HEK293 (cell line): ENCODE measurements around the gene BMP6.
A peak's percentile ranks its signal among the peaks of the same experiment; 100 is the strongest.

Source experiments
- CTCF ChIA-PET: fragments of 350-600 bp; formaldehyde crosslinking; extraction: SDS; loops from one replicate; lab custom pipeline; 2021; ENCODE audit warnings: antibody characterized with exemption; lab: Yijun Ruan, JAX
- POLR2A ChIA-PET: fragments of 300-600 bp; formaldehyde crosslinking; extraction: SDS; loops from one replicate; lab custom pipeline; 2020; ENCODE audit warnings: antibody characterized with exemption, inconsistent platforms; lab: Yijun Ruan, JAX
- H3K27ac ChIP-seq: fragments of 200-500 bp; sonication (Bioruptor generic); 2 replicates; pipeline ENCODE4 v1.5.1; 2014; ENCODE audit warnings: low read depth, low read length, control low read depth, inconsistent platforms; ENCODE audit errors: extremely low read depth
- H3K36me3 ChIP-seq, 2 experiments: fragments of 200-500 bp in 1 of 2; sonication (Bioruptor generic) in 1 of 2; 1 replicate in 1 of 2; 2 replicates in 1 of 2; pipeline ENCODE4 v1.5.1; 2014 to 2017; ENCODE audit warnings: inconsistent platforms in 2 of 2, low read length in 2 of 2; ENCODE audit not compliant: control insufficient read depth in 2 of 2, insufficient read depth in 1 of 2
- H3K4me1 ChIP-seq: fragments of 200-500 bp; sonication (Bioruptor generic); 2 replicates; pipeline ENCODE4 v1.5.1; 2014; ENCODE audit warnings: mild to moderate bottlenecking, low read length, inconsistent platforms; ENCODE audit not compliant: control insufficient read depth, insufficient read depth
- H3K4me3 ChIP-seq: 2 replicates; pipeline ENCODE4 v1.5.1; 2011; ENCODE audit warnings: low read depth, mild to moderate bottlenecking, control low read depth, low read length, moderate library complexity
- H3K9me3 ChIP-seq: fragments of 200-500 bp; sonication (Bioruptor generic); 2 replicates; pipeline ENCODE4 v1.5.1; 2014; ENCODE audit warnings: low read depth, low read length, inconsistent platforms; ENCODE audit not compliant: control insufficient read depth, insufficient read depth
- BCL11B ChIP-seq: fragments of 450-650 bp; formaldehyde crosslinking; IDR thresholded peaks from 2 replicates; pipeline ENCODE4 v1.5.1; 2016; ENCODE audit warnings: low read depth, missing biosample characterization, missing genetic modification characterization
- EGR2 ChIP-seq: fragments of 450-650 bp; formaldehyde crosslinking; IDR thresholded peaks from 2 replicates; pipeline ENCODE4 v1.5.1; 2016; ENCODE audit warnings: low read depth, missing biosample characterization, missing genetic modification characterization
- MYNN ChIP-seq: fragments of 450-650 bp; formaldehyde crosslinking; IDR thresholded peaks from 2 replicates; pipeline ENCODE4 v1.5.1; 2016; ENCODE audit warnings: missing biosample characterization, missing genetic modification characterization, borderline replicate concordance
- OVOL3 ChIP-seq: fragments of 450-650 bp; formaldehyde crosslinking; IDR thresholded peaks from 2 replicates; pipeline ENCODE4 v1.5.1; 2016; ENCODE audit warnings: missing biosample characterization, missing genetic modification characterization
- SP3 ChIP-seq: fragments of 450-650 bp; formaldehyde crosslinking; IDR thresholded peaks from 2 replicates; pipeline ENCODE4 v1.5.1; 2016; ENCODE audit warnings: missing biosample characterization, missing genetic modification characterization
- ZBTB17 ChIP-seq: fragments of 450-650 bp; formaldehyde crosslinking; IDR thresholded peaks from 2 replicates; pipeline ENCODE4 v1.5.1; 2016; ENCODE audit warnings: missing biosample characterization, missing genetic modification characterization
- ZBTB48 ChIP-seq: fragments of 450-650 bp; formaldehyde crosslinking; IDR thresholded peaks from 2 replicates; pipeline ENCODE4 v1.5.1; 2016; ENCODE audit warnings: missing biosample characterization, missing genetic modification characterization
- ZNF10 ChIP-seq: fragments of 450-650 bp; formaldehyde crosslinking; IDR thresholded peaks from 2 replicates; pipeline ENCODE4 v1.5.1; 2017; ENCODE audit warnings: missing biosample characterization, missing genetic modification characterization
- ZNF112 ChIP-seq: fragments of 450-650 bp; formaldehyde crosslinking; IDR thresholded peaks from 2 replicates; pipeline ENCODE4 v1.5.0; 2017; ENCODE audit warnings: missing biosample characterization, missing genetic modification characterization
- ZNF132 ChIP-seq: fragments of 450-650 bp; formaldehyde crosslinking; IDR thresholded peaks from 2 replicates; pipeline ENCODE4 v1.5.1; 2017; ENCODE audit warnings: missing biosample characterization, missing genetic modification characterization, borderline replicate concordance
- ZNF140 ChIP-seq: fragments of 450-650 bp; formaldehyde crosslinking; IDR thresholded peaks from 2 replicates; pipeline ENCODE4 v1.5.1; 2016; ENCODE audit warnings: missing biosample characterization, missing genetic modification characterization
- ZNF155 ChIP-seq: fragments of 450-650 bp; formaldehyde crosslinking; IDR thresholded peaks from 2 replicates; pipeline ENCODE4 v1.5.1; 2016; ENCODE audit warnings: missing biosample characterization, missing genetic modification characterization
- ZNF175 ChIP-seq: fragments of 450-650 bp; formaldehyde crosslinking; IDR thresholded peaks from 2 replicates; pipeline ENCODE4 v1.5.1; 2016; ENCODE audit warnings: missing biosample characterization, missing genetic modification characterization
- ZNF23 ChIP-seq: fragments of 450-650 bp; formaldehyde crosslinking; IDR thresholded peaks from 2 replicates; pipeline ENCODE4 v1.5.1; 2016; ENCODE audit warnings: missing biosample characterization, missing genetic modification characterization, borderline replicate concordance
- ZNF324 ChIP-seq: fragments of 450-650 bp; formaldehyde crosslinking; IDR thresholded peaks from 2 replicates; pipeline ENCODE4 v1.5.1; 2016; ENCODE audit warnings: missing biosample characterization, missing genetic modification characterization
- ZNF404 ChIP-seq: fragments of 450-650 bp; formaldehyde crosslinking; IDR thresholded peaks from 2 replicates; pipeline ENCODE4 v1.5.1; 2017; ENCODE audit warnings: missing biosample characterization, missing genetic modification characterization
- ZNF423 ChIP-seq: fragments of 450-650 bp; formaldehyde crosslinking; IDR thresholded peaks from 2 replicates; pipeline ENCODE4 v1.5.1; 2016; ENCODE audit warnings: missing biosample characterization, missing genetic modification characterization
- ZNF530 ChIP-seq: fragments of 450-650 bp; formaldehyde crosslinking; IDR thresholded peaks from 2 replicates; pipeline ENCODE4 v1.5.1; 2016; ENCODE audit warnings: low read depth, missing biosample characterization, missing genetic modification characterization
- ZNF558 ChIP-seq: fragments of 450-650 bp; formaldehyde crosslinking; IDR thresholded peaks from 2 replicates; pipeline ENCODE4 v1.5.1; 2016; ENCODE audit warnings: missing biosample characterization, missing genetic modification characterization
- ZNF626 ChIP-seq: fragments of 450-650 bp; sonication (Bioruptor Pico); formaldehyde crosslinking; IDR thresholded peaks from 2 replicates; pipeline ENCODE4 v1.5.1; 2018; ENCODE audit warnings: missing biosample characterization, missing genetic modification characterization, inconsistent platforms
- ZNF658 ChIP-seq: fragments of 450-650 bp; formaldehyde crosslinking; IDR thresholded peaks from 2 replicates; pipeline ENCODE4; 2016; ENCODE audit warnings: missing biosample characterization, missing genetic modification characterization
- ZNF660 ChIP-seq: fragments of 450-650 bp; IDR thresholded peaks from 2 replicates; pipeline ENCODE4 v1.5.1; 2018; ENCODE audit warnings: missing biosample characterization, mild to moderate bottlenecking, missing genetic modification characterization
- ZNF843 ChIP-seq: fragments of 450-650 bp; formaldehyde crosslinking; IDR thresholded peaks from 2 replicates; pipeline ENCODE4 v1.5.1; 2016; ENCODE audit warnings: missing biosample characterization, missing genetic modification characterization
- TF ChIP-seq, protein P1 (sequence below): fragments of 450-650 bp; formaldehyde crosslinking; optimal IDR thresholded peaks from 2 replicates; pipeline ENCODE3; 2016; ENCODE audit warnings: missing biosample characterization, mild to moderate bottlenecking, missing genetic modification characterization
- TF ChIP-seq, protein P2 (sequence below): fragments of 450-650 bp; formaldehyde crosslinking; IDR thresholded peaks from 2 replicates; pipeline ENCODE4 v1.5.1; 2016; ENCODE audit warnings: missing biosample characterization, missing genetic modification characterization
- TF ChIP-seq, protein P3 (sequence below): fragments of 450-650 bp; formaldehyde crosslinking; IDR thresholded peaks from 2 replicates; pipeline ENCODE4 v1.5.1; 2016; ENCODE audit warnings: missing biosample characterization, missing genetic modification characterization

Gene BMP6

DNA sequence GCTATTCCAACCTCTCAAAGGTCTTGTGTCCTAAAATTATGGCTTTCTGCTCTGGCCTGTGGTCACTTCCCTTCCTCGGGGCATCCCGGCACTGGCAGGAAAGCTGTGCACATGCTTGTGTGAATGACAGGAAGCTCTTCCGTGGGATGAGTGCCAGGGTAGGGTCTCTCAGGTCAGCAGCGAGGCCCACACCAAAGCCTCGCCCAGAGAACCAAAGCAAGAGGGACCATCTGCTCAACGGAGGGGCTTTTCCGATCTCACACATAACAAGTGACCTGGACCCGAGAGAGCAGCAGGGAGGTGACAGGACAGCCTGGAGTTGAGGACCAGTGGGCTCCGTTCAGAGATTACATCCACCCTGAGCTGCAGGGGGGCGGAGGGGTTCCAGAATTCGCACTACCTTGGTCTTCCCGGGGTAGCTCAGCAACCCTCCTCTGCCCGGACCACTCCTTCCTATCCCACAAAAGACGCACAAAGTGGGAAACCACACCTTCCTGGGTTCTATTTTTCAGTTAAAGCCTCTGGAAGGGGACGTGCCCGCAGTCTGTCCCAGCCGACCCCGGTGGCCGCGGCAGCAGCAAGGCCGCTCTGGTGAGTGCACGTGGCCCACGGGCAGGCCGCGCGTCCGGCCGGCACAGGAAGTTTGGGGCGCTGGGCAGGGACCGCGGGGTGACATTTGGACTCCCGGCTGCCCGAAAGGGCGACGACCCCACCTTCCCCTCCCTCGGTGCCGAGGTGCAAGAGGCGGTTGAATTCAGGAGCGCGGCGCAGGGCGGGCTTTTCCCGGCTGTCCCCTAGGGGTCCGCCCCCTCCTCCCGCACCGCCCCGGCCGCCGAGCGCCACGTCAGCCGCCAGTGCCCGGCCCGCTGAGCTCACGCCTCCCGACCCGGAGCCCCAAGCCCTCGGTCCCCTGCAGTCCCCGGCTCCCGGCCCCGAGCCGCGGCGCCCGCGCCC, 183.7 kb downstream of the BMP6 start (continued):
- TF ChIP-seq, protein P1, sequence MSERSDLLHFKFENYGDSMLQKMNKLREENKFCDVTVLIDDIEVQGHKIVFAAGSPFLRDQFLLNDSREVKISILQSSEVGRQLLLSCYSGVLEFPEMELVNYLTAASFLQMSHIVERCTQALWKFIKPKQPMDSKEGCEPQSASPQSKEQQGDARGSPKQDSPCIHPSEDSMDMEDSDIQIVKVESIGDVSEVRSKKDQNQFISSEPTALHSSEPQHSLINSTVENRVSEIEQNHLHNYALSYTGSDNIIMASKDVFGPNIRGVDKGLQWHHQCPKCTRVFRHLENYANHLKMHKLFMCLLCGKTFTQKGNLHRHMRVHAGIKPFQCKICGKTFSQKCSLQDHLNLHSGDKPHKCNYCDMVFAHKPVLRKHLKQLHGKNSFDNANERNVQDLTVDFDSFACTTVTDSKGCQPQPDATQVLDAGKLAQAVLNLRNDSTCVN (tag by site-specific recombination): peak; percentile 93
- TF ChIP-seq ZNF843 (tag by site-specific recombination): peak; percentile 46
- no peak for TF ChIP-seq ZBTB17
- no peak for TF ChIP-seq ZNF660 (tag by site-specific recombination)
- no peak for TF ChIP-seq ZNF404 (tag by site-specific recombination)
- peak; percentile 66; the same call in 1 of the 2 replicates for TF ChIP-seq ZBTB48 (tag by site-specific recombination)
- no peak for TF ChIP-seq ZNF155 (tag by site-specific recombination)
- no peak for TF ChIP-seq ZNF112
- peak; percentile 46; the same call in 1 of the 2 replicates for TF ChIP-seq EGR2 (tag by site-specific recombination)
- peak; percentile 38; the same call in 1 of the 2 replicates for TF ChIP-seq OVOL3
- no peak for TF ChIP-seq ZNF132 (tag by site-specific recombination)
- 0 out of 2 replicates have a peak, but pooled peaks have one; percentile 38 for TF ChIP-seq MYNN (tag by site-specific recombination)
- TF ChIP-seq ZNF530: no peak
- no peak for TF ChIP-seq ZNF558 (tag by site-specific recombination)
- no peak for TF ChIP-seq ZNF23 (tag by site-specific recombination)
- TF ChIP-seq SP3 (tag by site-specific recombination): peak; percentile 67
- TF ChIP-seq, protein P2, sequence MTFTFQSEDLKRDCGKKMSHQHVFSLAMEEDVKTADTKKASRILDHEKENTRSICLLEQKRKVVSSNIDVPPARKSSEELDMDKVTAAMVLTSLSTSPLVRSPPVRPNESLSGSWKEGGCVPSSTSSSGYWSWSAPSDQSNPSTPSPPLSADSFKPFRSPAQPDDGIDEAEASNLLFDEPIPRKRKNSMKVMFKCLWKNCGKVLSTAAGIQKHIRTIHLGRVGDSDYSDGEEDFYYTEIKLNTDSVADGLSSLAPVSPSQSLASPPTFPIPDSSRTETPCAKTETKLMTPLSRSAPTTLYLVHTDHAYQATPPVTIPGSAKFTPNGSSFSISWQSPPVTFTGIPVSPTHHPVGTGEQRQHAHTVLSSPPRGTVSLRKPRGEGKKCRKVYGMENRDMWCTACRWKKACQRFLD (tag by site-specific recombination): peak; percentile 81
- no peak for TF ChIP-seq ZNF175 (tag by site-specific recombination)

DNA sequence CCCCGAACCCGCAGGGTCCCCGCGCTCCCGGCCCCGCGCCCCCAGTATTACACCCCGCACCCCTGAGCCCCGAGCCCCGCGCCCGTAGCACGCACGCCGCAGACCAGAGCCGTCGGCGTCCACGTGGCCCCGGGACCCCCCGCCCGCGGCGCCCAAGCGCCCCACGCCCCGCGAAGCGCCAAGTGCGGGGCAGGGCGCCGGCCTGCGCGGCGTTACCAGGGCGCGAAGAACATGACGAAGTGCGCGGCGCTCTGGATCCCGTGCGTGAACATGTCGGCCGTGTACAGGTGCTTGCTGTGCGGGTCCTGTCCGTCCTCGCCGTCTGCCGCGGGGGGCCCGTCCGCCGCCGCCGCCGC, 184.4 kb downstream of the BMP6 start:
- H3K9me3 ChIP-seq: no peaks in the 10 kb centered on the region
- ChIA-PET POLR2A (interaction anchor here (1.5 to 3.0 kb wide), 6 partner anchors 11 to 187 kb away, joined by 3 to 21 read pairs (median 7); partner anchors contain the start of genes BLOC1S5 and BMP6), CTCF (no interaction called here)
- peaks cover 0 to 9% of the 10 kb centered on the region in 2 experiments; a peak in 2 of 3 replicates for H3K36me3 ChIP-seq
- peaks cover 8% of the 10 kb centered on the region; the same call in 1 of the 2 replicates for H3K4me1 ChIP-seq
- H3K27ac ChIP-seq: peak overlapping the region; percentile 82
- peak overlapping the region; percentile 71 for H3K4me3 ChIP-seq
- no peak for TF ChIP-seq BCL11B
- no peak for TF ChIP-seq ZNF324 (tag by site-specific recombination)
- TF ChIP-seq ZNF10 (tag by site-specific recombination): no peak
- no peak for TF ChIP-seq ZNF175 (tag by site-specific recombination)
- TF ChIP-seq, protein P1 (tag by site-specific recombination): no peak
- TF ChIP-seq, protein P3, sequence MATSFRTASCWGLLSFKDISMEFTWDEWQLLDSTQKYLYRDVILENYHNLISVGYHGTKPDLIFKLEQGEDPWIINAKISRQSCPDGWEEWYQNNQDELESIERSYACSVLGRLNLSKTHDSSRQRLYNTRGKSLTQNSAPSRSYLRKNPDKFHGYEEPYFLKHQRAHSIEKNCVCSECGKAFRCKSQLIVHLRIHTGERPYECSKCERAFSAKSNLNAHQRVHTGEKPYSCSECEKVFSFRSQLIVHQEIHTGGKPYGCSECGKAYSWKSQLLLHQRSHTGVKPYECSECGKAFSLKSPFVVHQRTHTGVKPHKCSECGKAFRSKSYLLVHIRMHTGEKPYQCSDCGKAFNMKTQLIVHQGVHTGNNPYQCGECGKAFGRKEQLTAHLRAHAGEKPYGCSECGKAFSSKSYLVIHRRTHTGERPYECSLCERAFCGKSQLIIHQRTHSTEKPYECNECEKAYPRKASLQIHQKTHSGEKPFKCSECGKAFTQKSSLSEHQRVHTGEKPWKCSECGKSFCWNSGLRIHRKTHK (tag by site-specific recombination): no peak
- no peak for TF ChIP-seq ZNF140 (tag by site-specific recombination)
- TF ChIP-seq ZNF658: no peak
- TF ChIP-seq ZNF423 (tag by site-specific recombination): no peak
- no peak for TF ChIP-seq ZNF626 (tag by site-specific recombination)
- TF ChIP-seq ZNF112: no peak
